Endothelial cell of umbilical vein (primary cell): Measurements from ENCODE around the gene OR6T1. TPM values are rescaled to one million over a fixed set of nuclear protein-coding genes. Genes with fewer than 3 reads are reported as not detected.

Experiments
- BruUV-seq: library from RNA; stranded (reverse); fragments of 400-500 nt; replicated peaks from 2 replicates; lab custom pipeline; 2021; lab: Mats Ljungman, UMichigan
- CTCF ChIA-PET: fragments of 300-600, 350-600 bp; sonication (Branson Sonifier 250); formaldehyde crosslinking; loops from one replicate; lab custom pipeline; 2021; ENCODE audit warnings: antibody characterized with exemption, inconsistent platforms; lab: Charles Lee
- POLR2A ChIA-PET: fragments of 300-600, 350-600 bp; sonication (Branson Sonifier 250); formaldehyde crosslinking; loops from one replicate; lab custom pipeline; 2021; ENCODE audit warnings: antibody characterized with exemption, inconsistent platforms; lab: Charles Lee
- DNase-seq: peaks from one replicate; pipeline ENCODE4 v3.0.0-alpha.2; 2011; ENCODE audit warnings: low read depth, low spot score
- FAIRE-seq: peaks from 2 replicates; lab custom pipeline; 2011; peaks lifted over from hg19 to GRCh38; lab: Jason Lieb, UNC
- H2AFZ ChIP-seq: 2 replicates; pipeline ENCODE4 v1.6.0; 2012; ENCODE audit warnings: low read depth, low read length, control low read depth, inconsistent platforms
- H3K27ac ChIP-seq: 2 replicates; pipeline ENCODE4 v1.5.1; 2011; ENCODE audit warnings: low read depth, mild to moderate bottlenecking, control low read depth, low read length, moderate library complexity; ENCODE audit not compliant: insufficient read depth
- H3K27me3 ChIP-seq, 2 experiments: 2 replicates each; pipeline versions ENCODE4 v1.6.0 to v1.6.1; 2011; ENCODE audit warnings: low read length in 2 of 2, mixed read lengths in 1 of 2; ENCODE audit not compliant: control insufficient read depth in 2 of 2, insufficient read depth in 2 of 2
- H3K36me3 ChIP-seq, 2 experiments: 2 replicates in 1 of 2; 3 replicates in 1 of 2; pipeline ENCODE4 v1.5.1; 2011; ENCODE audit warnings: low read length in 2 of 2, mild to moderate bottlenecking in 1 of 2, moderate library complexity in 1 of 2; ENCODE audit not compliant: control insufficient read depth in 2 of 2, insufficient read depth in 2 of 2; ENCODE audit errors: extremely low read depth in 1 of 2
- H3K4me1 ChIP-seq: 3 replicates; pipeline ENCODE4 v1.5.1; 2011; ENCODE audit warnings: mild to moderate bottlenecking, low read length; ENCODE audit not compliant: control insufficient read depth, insufficient read depth; ENCODE audit errors: extremely low read depth
- H3K4me2 ChIP-seq: 2 replicates; pipeline ENCODE4 v1.6.1; 2011; ENCODE audit warnings: low read length, control low read depth, mixed read lengths; ENCODE audit not compliant: insufficient read depth
- H3K4me3 ChIP-seq, 3 experiments: fragments of 200-600 bp in 1 of 3; sonication (generic), shearing (Covaris generic) in 1 of 3; replicated peaks in 1 of 3; 2 replicates each; pipeline ENCODE4 v1.5.1; 2011 to 2016; ENCODE audit warnings: control low read depth in 3 of 3, low read length in 3 of 3, mild to moderate bottlenecking in 2 of 3, inconsistent platforms in 1 of 3, low read depth in 1 of 3, moderate library complexity in 1 of 3; ENCODE audit not compliant: insufficient read depth in 1 of 3
- H3K79me2 ChIP-seq: 2 replicates; pipeline ENCODE4 v1.6.0; 2012; ENCODE audit warnings: low read length, inconsistent platforms; ENCODE audit not compliant: control insufficient read depth, insufficient read depth
- H3K9ac ChIP-seq: replicated peaks from 2 replicates; pipeline ENCODE3; 2011; ENCODE audit warnings: low read length, control low read depth; ENCODE audit not compliant: insufficient read depth; ENCODE audit errors: extremely low read depth
- H3K9me1 ChIP-seq: replicated peaks from 3 replicates; pipeline ENCODE4 v1.6.0; 2011; ENCODE audit warnings: mild to moderate bottlenecking, low read length; ENCODE audit not compliant: control insufficient read depth, insufficient read depth; ENCODE audit errors: extremely low read depth
- H3K9me3 ChIP-seq: replicated peaks from 2 replicates; pipeline ENCODE4 v1.5.1; 2012; ENCODE audit warnings: low read length, inconsistent platforms; ENCODE audit not compliant: control insufficient read depth, insufficient read depth
- H4K20me1 ChIP-seq: replicated peaks from 2 replicates; pipeline ENCODE3; 2011; ENCODE audit warnings: mild to moderate bottlenecking, low read length; ENCODE audit not compliant: control insufficient read depth, insufficient read depth; ENCODE audit errors: extremely low read depth
- CTCF ChIP-seq, 2 donors: IDR thresholded peaks; 1 replicate in 1 of 2; 2 replicates in 1 of 2; pipeline ENCODE4 v1.5.1; 2011; ENCODE audit warnings: low read length in 2 of 2, mild to moderate bottlenecking in 2 of 2, moderate library complexity in 2 of 2, control low read depth in 1 of 2, inconsistent platforms in 1 of 2, low read depth in 1 of 2; ENCODE audit not compliant: insufficient read depth in 1 of 2; ENCODE audit errors: extremely low read depth in 1 of 2
- EZH2 ChIP-seq: IDR thresholded peaks from 2 replicates; pipeline ENCODE4 v1.6.1; 2012; ENCODE audit warnings: borderline replicate concordance, low read depth, mild to moderate bottlenecking, moderate library complexity, low read length, inconsistent platforms; ENCODE audit not compliant: severe bottlenecking
- FOS ChIP-seq: IDR thresholded peaks from 2 replicates; pipeline ENCODE4 v1.6.1; 2011; ENCODE audit warnings: mild to moderate bottlenecking, low read length, moderate library complexity, borderline replicate concordance; ENCODE audit not compliant: insufficient read depth
- GATA2 ChIP-seq: IDR thresholded peaks from 2 replicates; pipeline ENCODE4 v1.7.0; 2011; ENCODE audit warnings: low read depth, mild to moderate bottlenecking, moderate library complexity, mixed read lengths, low read length; ENCODE audit not compliant: insufficient read length, insufficient read depth
- JUN ChIP-seq: IDR thresholded peaks from 2 replicates; pipeline ENCODE4 v1.6.1; 2011; ENCODE audit warnings: borderline replicate concordance, low read depth; ENCODE audit not compliant: insufficient read length, insufficient read depth
- MAX ChIP-seq: IDR thresholded peaks from 2 replicates; pipeline ENCODE4 v1.6.1; 2011; ENCODE audit not compliant: insufficient read depth, insufficient read length
- MYC ChIP-seq: IDR thresholded peaks from one replicate; pipeline ENCODE4 v1.6.1; 2011; ENCODE audit warnings: mild to moderate bottlenecking, low read depth, low read length
- POLR2A ChIP-seq: IDR thresholded peaks from 2 replicates; pipeline ENCODE4 v1.6.1; 2012; ENCODE audit warnings: low read depth, mild to moderate bottlenecking, control low read depth, low read length
- POLR2AphosphoS5 ChIP-seq: IDR thresholded peaks from 2 replicates; pipeline ENCODE4 v1.6.1; 2012; ENCODE audit warnings: low read depth, mild to moderate bottlenecking, control low read depth, low read length, moderate library complexity; ENCODE audit not compliant: insufficient read depth
- dilution Hi-C: fragments of 300-500 bp; cut with MboI; formaldehyde crosslinking; loops from one replicate; pipeline ENCODE4 v1.15.0; 2019; ENCODE audit warnings: low sequenced_read_pairs; ENCODE audit not compliant: extremely low pct_ligation_motif_present
- intact Hi-C: fragments of 100-400 bp; cut with micrococcal nuclease; formaldehyde crosslinking; loops from one replicate; pipeline ENCODE4 v1.10.0; 2022
- polyA plus RNA-seq, 4 experiments: library from polyadenylated mRNA; depleted of rRNA in 3 of 4; stranded (reverse) in 3 of 4; unstranded in 1 of 4; fragments of >200 nt; gene quantifications; 2 replicates each; pipeline versions ENCODE4 v1.2.1 to v1.2.3, GENCODE V29; 2011 to 2012; ENCODE audit warnings: missing spikeins in 1 of 4
- total RNA-seq: library from RNA; stranded (reverse); gene quantifications from 2 replicates; pipeline ENCODE4 v1.2.3, GENCODE V29; 2021

Gene OR6T1
- total and polyA plus RNA-seq, 2 donors (not counting 3 experiments of a cell fraction or from before 2014, with no cell fraction given): not detected

- ChIA-PET POLR2A (no interaction called here), CTCF (no interaction called here)
- Histone ChIP-seq H3K27ac (no peak overlapping the region), H3K9me1 (no peaks in the 10 kb centered on the region), H3K27me3 (no peaks in the 10 kb centered on the region), H3K9me3 (no peaks in the 10 kb centered on the region), H3K79me2 (no peaks in the 10 kb centered on the region), H3K4me1 (no peaks in the 10 kb centered on the region), H4K20me1 (no peaks in the 10 kb centered on the region), H2AFZ (no peak overlapping the region), H3K4me3 (no peak overlapping the region), H3K4me2 (no peak overlapping the region), H3K9ac (no peak overlapping the region), H3K36me3 (no peaks in the 10 kb centered on the region)
- dilution Hi-C loops (no loop called here), intact Hi-C loops (no loop called here)
- FAIRE-seq: no peak
- no peak for TF ChIP-seq MYC
- no peak for TF ChIP-seq JUN
- no peak for TF ChIP-seq MAX
- no peak for TF ChIP-seq EZH2
- TF ChIP-seq CTCF (IDR thresholded peaks at IDR 0.05; ENCODE audit: extremely low read depth in 1 of 2, insufficient read depth in 1 of 2, low read depth in 1 of 2, low read length in 2 of 2): no peak
- no peak for TF ChIP-seq POLR2A
- no peak for TF ChIP-seq GATA2
- TF ChIP-seq FOS: no peak
- no peak for TF ChIP-seq POLR2AphosphoS5
- no TSS peak for BruUV-seq
- no peak for DNase-seq
Observed at GRCh38 chr11:123942413-123942812, 1.2 kb downstream of the OR6T1 start.
